Kidney epithelial cell (primary cell): ENCODE data around the gene FAM241A. TPM values are rescaled to one million over a fixed set of nuclear protein-coding genes. Genes with fewer than 3 reads are reported as not detected.

Experiments
- DNase-seq: peaks from one replicate; pipeline ENCODE4 v3.0.0-alpha.2; 2010; ENCODE audit warnings: low read depth
- H3K27me3 ChIP-seq: 2 replicates; pipeline ENCODE4 v1.6.0; 2011; ENCODE audit warnings: low read length; ENCODE audit not compliant: control insufficient read depth, insufficient read depth
- H3K36me3 ChIP-seq: 2 replicates; pipeline ENCODE4 v1.5.1; 2011; ENCODE audit warnings: low read length; ENCODE audit not compliant: control insufficient read depth, insufficient read depth
- H3K4me3 ChIP-seq: 2 replicates; pipeline ENCODE4 v1.5.1; 2011; ENCODE audit warnings: low read depth, mild to moderate bottlenecking, control low read depth, low read length
- total RNA-seq: library from RNA; depleted of rRNA; stranded (reverse); fragments of >200 nt; gene quantifications from 2 replicates; pipeline ENCODE4 v1.2.3, GENCODE V29; 2015
- TF ChIP-seq, protein P1 (sequence below): IDR thresholded peaks from 2 replicates; pipeline ENCODE4 v1.5.1; 2011; ENCODE audit warnings: mild to moderate bottlenecking, moderate library complexity, low read length, control low read depth, inconsistent platforms; ENCODE audit not compliant: insufficient read depth, poor library complexity, severe bottlenecking

FAM241A gene
- total RNA-seq: 1.5 and 1.6 TPM in 2 replicates

GRCh38 chr4:112145326-112145789 lies at the start of gene FAM241A:
Gene FAM241A (plus strand): TSS chr4:112145454. CDS start chr4:112145581, 127 bp downstream.
- TF ChIP-seq, protein P1, sequence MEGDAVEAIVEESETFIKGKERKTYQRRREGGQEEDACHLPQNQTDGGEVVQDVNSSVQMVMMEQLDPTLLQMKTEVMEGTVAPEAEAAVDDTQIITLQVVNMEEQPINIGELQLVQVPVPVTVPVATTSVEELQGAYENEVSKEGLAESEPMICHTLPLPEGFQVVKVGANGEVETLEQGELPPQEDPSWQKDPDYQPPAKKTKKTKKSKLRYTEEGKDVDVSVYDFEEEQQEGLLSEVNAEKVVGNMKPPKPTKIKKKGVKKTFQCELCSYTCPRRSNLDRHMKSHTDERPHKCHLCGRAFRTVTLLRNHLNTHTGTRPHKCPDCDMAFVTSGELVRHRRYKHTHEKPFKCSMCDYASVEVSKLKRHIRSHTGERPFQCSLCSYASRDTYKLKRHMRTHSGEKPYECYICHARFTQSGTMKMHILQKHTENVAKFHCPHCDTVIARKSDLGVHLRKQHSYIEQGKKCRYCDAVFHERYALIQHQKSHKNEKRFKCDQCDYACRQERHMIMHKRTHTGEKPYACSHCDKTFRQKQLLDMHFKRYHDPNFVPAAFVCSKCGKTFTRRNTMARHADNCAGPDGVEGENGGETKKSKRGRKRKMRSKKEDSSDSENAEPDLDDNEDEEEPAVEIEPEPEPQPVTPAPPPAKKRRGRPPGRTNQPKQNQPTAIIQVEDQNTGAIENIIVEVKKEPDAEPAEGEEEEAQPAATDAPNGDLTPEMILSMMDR: no peak
- no peak for DNase-seq
- Histone ChIP-seq H3K27me3 (no peaks in the 10 kb centered on the region), H3K4me3 (peak within 1 kb of the TSS; percentile 83), H3K36me3 (no peaks in the 10 kb centered on the region)

DNA sequence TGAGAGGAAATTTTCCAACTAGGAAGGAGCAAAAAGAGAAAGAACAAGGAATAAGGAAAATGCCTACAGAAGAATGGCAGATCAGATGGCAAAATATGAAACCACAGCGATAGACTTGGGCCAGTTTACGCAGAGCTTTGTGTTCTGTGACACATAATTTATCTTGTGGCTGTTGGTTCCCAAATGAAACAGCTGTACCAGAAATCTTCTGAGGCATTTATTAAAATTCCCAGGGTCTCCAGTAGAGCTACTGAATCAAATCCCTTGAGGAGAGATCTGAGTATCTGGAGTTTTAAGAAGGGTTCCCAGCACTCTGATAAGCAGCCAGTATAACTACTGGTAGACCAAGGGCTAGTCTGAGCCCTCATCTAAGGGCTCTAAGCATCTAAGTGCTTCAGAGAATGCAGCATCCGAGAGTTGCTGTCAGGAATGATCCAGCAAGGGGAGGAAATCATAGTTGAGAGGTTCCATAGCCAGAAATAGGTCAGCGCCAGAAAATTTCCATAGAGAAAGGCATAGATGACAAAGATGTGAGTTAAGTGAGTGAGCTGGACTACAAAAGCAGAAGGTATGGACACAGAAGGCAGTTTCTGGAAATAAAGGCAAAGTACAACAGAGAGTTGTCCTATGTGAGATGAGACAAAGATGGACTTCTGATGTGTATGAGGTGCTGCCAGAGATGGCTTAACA lies 46.3 kb upstream of the FAM241A start:
- no peak overlapping the region for H3K4me3 ChIP-seq
- no peak for DNase-seq
- H3K36me3 ChIP-seq: no peaks in the 10 kb centered on the region
- H3K27me3 ChIP-seq: no peaks in the 10 kb centered on the region
- TF ChIP-seq, protein P1: no peak

DNA sequence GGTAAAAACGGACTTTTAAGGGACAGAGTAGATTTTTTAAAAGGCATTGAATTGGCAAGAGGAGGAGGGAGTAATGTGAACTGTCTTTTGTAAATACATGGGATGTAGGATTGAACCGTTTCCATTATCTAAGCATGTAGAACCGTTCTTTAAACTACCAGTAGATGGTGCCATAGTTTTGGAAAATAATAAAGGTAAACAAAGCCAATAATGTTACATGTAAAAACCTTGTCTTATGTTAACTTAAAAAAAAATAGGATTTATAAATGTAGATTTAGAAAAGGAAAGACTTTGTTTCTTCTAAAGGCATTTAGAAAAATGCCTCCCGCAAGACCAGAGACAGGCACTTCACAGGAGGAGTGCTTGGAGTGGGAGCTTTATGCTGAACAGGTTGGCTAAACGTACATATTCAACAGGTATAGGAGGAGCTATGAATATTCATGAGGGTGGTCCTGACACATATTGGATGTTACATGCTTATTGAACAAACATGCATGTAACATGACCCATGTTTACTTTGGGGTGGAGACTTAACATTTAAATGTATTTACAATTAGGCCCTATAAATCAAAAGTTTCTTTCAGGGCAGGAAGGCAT lies 45.5 kb upstream of the FAM241A start:
- H3K4me3 ChIP-seq: no peak overlapping the region
- no peaks in the 10 kb centered on the region for H3K27me3 ChIP-seq
- TF ChIP-seq, protein P1: peak; percentile 37
- DNase-seq: no peak
- no peaks in the 10 kb centered on the region for H3K36me3 ChIP-seq

DNA sequence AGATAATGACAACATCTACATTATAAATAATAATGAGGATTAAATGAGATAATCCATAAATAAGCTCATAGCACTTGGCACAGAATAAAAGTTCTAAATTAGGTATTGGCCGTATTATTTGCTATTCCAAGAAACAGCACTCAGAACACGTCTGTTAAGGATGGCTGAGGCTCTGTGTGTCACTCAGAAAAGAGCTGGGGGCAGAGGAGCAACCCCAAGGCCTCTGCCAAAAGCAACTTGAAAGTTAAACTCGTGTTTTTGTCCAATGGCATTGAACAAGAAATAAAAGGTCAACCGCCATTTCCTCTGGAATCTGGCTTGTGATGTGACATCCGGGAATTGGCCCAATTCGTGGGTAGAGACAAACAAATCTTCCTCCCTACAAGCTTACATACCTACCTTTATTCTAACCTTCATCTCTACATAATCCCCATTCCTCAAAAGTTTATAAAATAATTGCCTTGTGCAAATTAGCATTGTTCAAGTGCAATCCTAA lies 42.3 kb upstream of the FAM241A start:
- TF ChIP-seq, protein P1: no peak
- Histone ChIP-seq H3K27me3 (no peaks in the 10 kb centered on the region), H3K4me3 (no peak overlapping the region), H3K36me3 (no peaks in the 10 kb centered on the region)
- DNase-seq: no peak

DNA sequence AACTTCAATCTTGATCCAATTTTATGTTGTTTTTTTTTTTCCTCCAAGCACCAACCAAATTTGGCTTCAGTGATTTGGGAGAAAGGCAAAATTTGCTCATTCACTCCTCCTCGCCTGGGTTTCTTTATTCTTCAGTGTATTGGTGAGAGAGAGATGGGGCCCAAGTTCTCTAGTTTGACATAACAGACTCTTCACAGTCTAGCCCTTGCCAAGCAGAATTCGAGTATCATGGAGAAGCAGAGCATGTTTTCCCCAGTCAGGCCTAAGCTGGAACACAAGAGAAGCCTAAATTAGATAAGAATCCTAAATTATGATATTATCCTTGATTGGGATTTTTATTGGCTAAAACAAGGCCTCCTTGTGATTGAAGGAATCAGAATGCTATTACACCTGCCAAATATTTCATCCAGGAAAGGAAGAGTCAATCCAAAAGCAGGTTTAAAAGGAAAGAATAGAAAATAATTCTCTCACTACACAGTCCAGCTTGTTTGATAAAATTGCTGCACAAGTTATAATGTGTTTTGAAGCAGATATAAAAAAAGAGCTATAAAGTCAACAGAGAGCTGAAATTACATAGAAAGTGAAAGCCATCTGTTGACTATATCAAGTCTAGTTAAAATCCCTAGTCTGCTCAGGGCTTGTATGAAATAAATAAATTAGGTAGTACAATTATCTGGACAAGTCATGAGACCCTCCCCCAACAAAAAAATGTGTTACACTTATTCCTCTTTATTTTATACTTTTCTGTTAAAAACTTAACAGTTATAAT lies 39.9 kb upstream of the FAM241A start:
- TF ChIP-seq, protein P1: no peak
- Histone ChIP-seq H3K4me3 (no peak overlapping the region), H3K27me3 (no peaks in the 10 kb centered on the region), H3K36me3 (no peaks in the 10 kb centered on the region)
- no peak for DNase-seq
